WERI-Rb-1 (cell line): ENCODE data around the gene KCNIP3.

Experiments used
- DNase-seq: peaks from one replicate; pipeline ENCODE4 v3.0.0-alpha.2; 2020
- H3K27ac ChIP-seq: fragments of 250-450 bp; sonication (Bioruptor Pico); 2 replicates; pipeline ENCODE4 v1.5.1; 2020; ENCODE audit warnings: mild to moderate bottlenecking, moderate library complexity
- H3K27me3 ChIP-seq: fragments of 250-450 bp; sonication (Bioruptor Pico); 2 replicates; pipeline ENCODE4 v1.5.1; 2021; ENCODE audit warnings: mild to moderate bottlenecking, low read depth, moderate library complexity; ENCODE audit not compliant: insufficient read depth, severe bottlenecking
- H3K36me3 ChIP-seq: fragments of 250-450 bp; sonication (Bioruptor Pico); 2 replicates; pipeline ENCODE4 v1.5.1; 2020; ENCODE audit warnings: mild to moderate bottlenecking, moderate library complexity
- H3K4me3 ChIP-seq: 2 replicates; pipeline ENCODE4 v1.5.1; 2011; ENCODE audit warnings: low read depth, mild to moderate bottlenecking, control low read depth, low read length
- H3K9me3 ChIP-seq: fragments of 250-450 bp; sonication (Bioruptor Pico); 2 replicates; pipeline ENCODE4 v1.5.1; 2021; ENCODE audit warnings: mild to moderate bottlenecking, moderate library complexity; ENCODE audit not compliant: severe bottlenecking
- CTCF ChIP-seq: IDR thresholded peaks from 2 replicates; pipeline ENCODE4 v1.5.1; 2011; ENCODE audit warnings: low read depth, mild to moderate bottlenecking, control low read depth, inconsistent platforms, low read length

The KCNIP3 gene

GRCh38 chr2:95386031-95386430 lies 88.9 kb downstream of the KCNIP3 start:
- H3K4me3 ChIP-seq: no peak overlapping the region
- H3K36me3 ChIP-seq: no peaks in the 10 kb centered on the region
- H3K27ac ChIP-seq: no peak overlapping the region
- TF ChIP-seq CTCF: no peak
- no peak for DNase-seq
- H3K9me3 ChIP-seq: no peaks in the 10 kb centered on the region
- H3K27me3 ChIP-seq: no peaks in the 10 kb centered on the region

GRCh38 chr2:95387358-95387757 lies 90.2 kb downstream of the KCNIP3 start:
- TF ChIP-seq CTCF: no peak
- Histone ChIP-seq H3K4me3 (no peak overlapping the region), H3K27me3 (no peaks in the 10 kb centered on the region), H3K27ac (no peak overlapping the region), H3K9me3 (no peaks in the 10 kb centered on the region), H3K36me3 (no peaks in the 10 kb centered on the region)
- no peak for DNase-seq

GRCh38 chr2:95388091-95388692 lies 91.0 kb downstream of the KCNIP3 start:
- Histone ChIP-seq H3K9me3 (no peaks in the 10 kb centered on the region), H3K4me3 (no peak overlapping the region), H3K27ac (no peak overlapping the region), H3K36me3 (no peaks in the 10 kb centered on the region), H3K27me3 (no peaks in the 10 kb centered on the region)
- no peak for TF ChIP-seq CTCF
- no peak for DNase-seq

GRCh38 chr2:95388856-95389244 lies 91.7 kb downstream of the KCNIP3 start:
- Histone ChIP-seq H3K4me3 (no peak overlapping the region), H3K27ac (no peak overlapping the region), H3K27me3 (no peaks in the 10 kb centered on the region), H3K9me3 (no peaks in the 10 kb centered on the region), H3K36me3 (no peaks in the 10 kb centered on the region)
- TF ChIP-seq CTCF: no peak
- DNase-seq: no peak

- Histone ChIP-seq H3K9me3 (no peaks in the 10 kb centered on the region), H3K4me3 (no peak overlapping the region), H3K36me3 (no peaks in the 10 kb centered on the region), H3K27ac (no peak overlapping the region), H3K27me3 (no peaks in the 10 kb centered on the region)
- DNase-seq: peak; percentile 70
- TF ChIP-seq CTCF: peak; percentile 98
These were observed 92.3 kb downstream of the KCNIP3 start for GRCh38 chr2:95389245-95390119.
